ENCODE data around the gene ZSCAN2. TPM values are rescaled to one million over a fixed set of nuclear protein-coding genes. Genes with fewer than 3 reads are reported as not detected.
A peak's percentile ranks its signal among the peaks of the same experiment; 100 is the strongest.
"Not testable (repeated sequence)": the region's sequence is repeated elsewhere in the genome, so short reads cannot be mapped to it uniquely, and the experiment has no call there.

The ZSCAN2 gene
- total and polyA plus RNA-seq, 8 donors: 5.8 to 26.5 (median 22.2) TPM

DNA sequence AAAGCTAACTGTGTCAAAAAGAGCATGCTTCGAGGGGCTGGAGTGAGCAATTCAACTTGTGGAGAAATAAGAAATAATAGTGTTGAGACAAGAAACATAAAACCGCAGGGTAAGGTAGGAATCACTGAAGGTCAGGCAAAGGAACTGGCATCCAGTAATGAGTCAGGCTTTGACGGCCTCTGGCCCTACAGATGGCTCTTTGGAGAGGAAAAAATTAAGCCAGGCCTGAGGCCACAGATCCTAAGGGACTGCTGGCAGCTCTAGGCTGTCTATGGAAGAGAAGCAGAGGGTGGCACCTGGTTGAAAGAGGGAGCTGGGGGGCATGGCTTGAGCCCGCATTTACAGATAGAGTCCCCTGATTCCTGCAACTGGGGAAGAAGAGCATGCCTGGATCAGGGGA, 28.6 kb upstream of the ZSCAN2 start:
- no peak overlapping the region for H3K27ac ChIP-seq
- H3K9me3 ChIP-seq: no peaks in the 10 kb centered on the region
- H3K36me3 ChIP-seq: no peaks in the 10 kb centered on the region
- ATAC-seq: no peak
- TF ChIP-seq, protein P1, sequence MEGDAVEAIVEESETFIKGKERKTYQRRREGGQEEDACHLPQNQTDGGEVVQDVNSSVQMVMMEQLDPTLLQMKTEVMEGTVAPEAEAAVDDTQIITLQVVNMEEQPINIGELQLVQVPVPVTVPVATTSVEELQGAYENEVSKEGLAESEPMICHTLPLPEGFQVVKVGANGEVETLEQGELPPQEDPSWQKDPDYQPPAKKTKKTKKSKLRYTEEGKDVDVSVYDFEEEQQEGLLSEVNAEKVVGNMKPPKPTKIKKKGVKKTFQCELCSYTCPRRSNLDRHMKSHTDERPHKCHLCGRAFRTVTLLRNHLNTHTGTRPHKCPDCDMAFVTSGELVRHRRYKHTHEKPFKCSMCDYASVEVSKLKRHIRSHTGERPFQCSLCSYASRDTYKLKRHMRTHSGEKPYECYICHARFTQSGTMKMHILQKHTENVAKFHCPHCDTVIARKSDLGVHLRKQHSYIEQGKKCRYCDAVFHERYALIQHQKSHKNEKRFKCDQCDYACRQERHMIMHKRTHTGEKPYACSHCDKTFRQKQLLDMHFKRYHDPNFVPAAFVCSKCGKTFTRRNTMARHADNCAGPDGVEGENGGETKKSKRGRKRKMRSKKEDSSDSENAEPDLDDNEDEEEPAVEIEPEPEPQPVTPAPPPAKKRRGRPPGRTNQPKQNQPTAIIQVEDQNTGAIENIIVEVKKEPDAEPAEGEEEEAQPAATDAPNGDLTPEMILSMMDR (IDR thresholded peaks at IDR 0.05): no peak
- peaks cover 4 to 9% of the 10 kb centered on the region in 2 donors for H3K4me1 ChIP-seq
- no peak overlapping the region for H3K4me3 ChIP-seq
- no peak for DNase-seq
- no peaks in the 10 kb centered on the region for H3K27me3 ChIP-seq
- intact Hi-C loops (cut with DNase I): no loop called here

DNA sequence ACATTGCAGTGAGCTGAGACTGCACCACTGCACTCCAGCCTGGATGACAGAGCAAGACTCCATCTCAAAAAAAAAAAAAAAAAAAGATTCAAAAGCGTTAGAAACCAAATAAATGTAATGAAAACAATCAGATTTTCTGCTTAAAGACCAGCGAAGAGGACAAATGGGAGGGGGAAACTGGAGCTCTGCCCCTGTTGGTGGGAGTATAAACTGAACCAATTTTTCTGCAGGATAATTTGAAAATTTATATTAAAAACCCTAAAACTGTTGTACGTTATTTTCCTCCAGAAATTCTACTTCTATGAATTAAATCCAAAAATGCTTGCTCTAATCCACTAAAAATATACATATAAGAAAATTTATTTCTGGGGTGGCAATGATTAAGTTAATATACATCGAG, 25.3 kb upstream of the ZSCAN2 start:
- DNase-seq: no peak
- no peak for ATAC-seq
- TF ChIP-seq, protein P1 (IDR thresholded peaks at IDR 0.05): no peak
- H3K9me3 ChIP-seq: no peaks in the 10 kb centered on the region
- intact Hi-C loops (cut with DNase I): no loop called here
- no peaks in the 10 kb centered on the region for H3K27me3 ChIP-seq
- no peaks in the 10 kb centered on the region for H3K36me3 ChIP-seq
- H3K27ac ChIP-seq: no peak overlapping the region
- no peaks in the 10 kb centered on the region for H3K4me1 ChIP-seq
- no peak overlapping the region for H3K4me3 ChIP-seq

DNA sequence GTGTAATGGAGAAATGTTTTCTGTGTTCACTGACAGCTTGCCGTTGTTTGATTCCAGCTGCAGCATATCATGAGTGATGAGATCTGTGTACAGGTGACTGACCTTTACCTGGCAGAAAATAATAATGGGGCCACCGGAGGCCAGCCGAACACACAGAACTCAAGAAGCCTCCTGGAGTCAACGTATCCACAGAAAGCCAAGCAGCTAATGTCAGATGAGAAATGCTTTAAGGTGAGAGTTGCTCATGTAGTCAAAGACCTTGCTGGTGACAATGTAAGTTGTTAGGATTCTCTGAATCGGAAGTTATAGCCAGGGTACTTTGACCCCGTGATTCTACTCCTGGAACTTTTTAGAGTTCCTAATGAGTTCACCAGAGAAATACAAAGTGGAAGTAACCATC, 22.9 kb upstream of the ZSCAN2 start:
- H3K27me3 ChIP-seq; H3K27ac ChIP-seq; intact Hi-C loops (cut with DNase I); ATAC-seq; H3K36me3 ChIP-seq; DNase-seq; H3K4me3 ChIP-seq; H3K9me3 ChIP-seq; H3K4me1 ChIP-seq: not testable (repeated sequence)

DNA sequence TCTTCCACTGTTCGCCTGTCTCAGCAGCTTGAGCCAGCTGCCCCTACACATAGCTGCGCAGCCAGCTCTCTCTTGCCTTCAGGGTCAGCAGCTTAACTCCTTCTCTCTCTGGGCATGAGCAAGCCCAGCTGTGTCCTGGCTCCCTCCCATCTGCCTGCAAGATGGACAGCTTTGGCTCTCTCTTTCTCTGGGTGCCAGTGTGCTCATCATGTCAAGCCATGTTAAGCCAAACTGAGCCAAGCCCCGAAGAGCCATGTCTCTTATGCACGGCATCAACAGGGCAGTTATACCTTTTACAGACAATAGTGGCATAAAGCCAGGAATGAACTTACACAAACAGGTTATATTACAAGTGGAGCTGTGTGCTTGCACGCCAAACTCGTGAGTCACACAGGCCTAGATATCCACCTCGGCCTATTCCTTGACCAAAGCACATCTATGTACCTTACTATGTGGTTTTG, 21.5 kb upstream of the ZSCAN2 start:
- H3K4me1 ChIP-seq; H3K4me3 ChIP-seq; H3K27ac ChIP-seq; H3K27me3 ChIP-seq; intact Hi-C loops (cut with DNase I); H3K36me3 ChIP-seq; H3K9me3 ChIP-seq: not testable (repeated sequence)
- peak in 2 of 4 donors; percentile 46 to 78 for DNase-seq
- ATAC-seq: peak; percentile 85

DNA sequence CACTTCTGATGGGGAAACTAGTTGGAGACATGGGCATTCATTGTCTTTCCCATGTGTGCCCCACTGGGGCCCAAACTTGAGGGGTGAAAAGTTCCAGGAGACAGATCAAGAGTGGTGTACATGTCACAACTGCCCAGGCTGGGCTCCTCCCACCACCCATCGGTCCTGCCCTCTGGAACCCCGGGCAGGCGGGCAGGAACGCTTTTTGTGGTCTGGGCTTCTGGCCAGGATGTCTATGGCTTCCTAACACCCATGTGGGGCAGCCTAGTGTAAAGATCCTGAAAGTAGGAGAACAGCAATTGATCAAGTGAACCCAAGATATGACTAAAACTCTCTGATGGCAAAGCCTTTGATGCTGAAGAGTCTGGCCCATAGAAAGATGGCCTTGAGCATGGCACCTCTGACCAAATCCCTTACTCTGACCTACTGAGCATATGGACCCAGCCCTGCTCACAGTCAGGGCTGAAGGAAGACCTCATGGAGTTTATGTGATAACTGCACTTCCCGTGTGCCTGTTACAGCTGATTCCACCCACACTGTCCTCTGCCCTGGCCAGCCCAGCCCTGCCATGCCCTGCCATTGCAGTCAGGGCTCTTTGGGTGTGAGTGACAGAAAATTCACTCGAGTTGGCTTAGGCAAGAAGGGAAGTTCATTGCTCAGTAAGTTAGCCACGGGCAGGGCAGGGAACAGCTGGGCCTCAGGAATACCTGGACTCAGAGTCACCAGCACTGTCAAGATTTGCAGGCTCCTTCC, 19.0 kb upstream of the ZSCAN2 start:
- H3K27ac ChIP-seq; H3K4me1 ChIP-seq; H3K9me3 ChIP-seq; ATAC-seq; H3K4me3 ChIP-seq; intact Hi-C loops (cut with DNase I); H3K27me3 ChIP-seq; H3K36me3 ChIP-seq; DNase-seq: not testable (repeated sequence)

DNA sequence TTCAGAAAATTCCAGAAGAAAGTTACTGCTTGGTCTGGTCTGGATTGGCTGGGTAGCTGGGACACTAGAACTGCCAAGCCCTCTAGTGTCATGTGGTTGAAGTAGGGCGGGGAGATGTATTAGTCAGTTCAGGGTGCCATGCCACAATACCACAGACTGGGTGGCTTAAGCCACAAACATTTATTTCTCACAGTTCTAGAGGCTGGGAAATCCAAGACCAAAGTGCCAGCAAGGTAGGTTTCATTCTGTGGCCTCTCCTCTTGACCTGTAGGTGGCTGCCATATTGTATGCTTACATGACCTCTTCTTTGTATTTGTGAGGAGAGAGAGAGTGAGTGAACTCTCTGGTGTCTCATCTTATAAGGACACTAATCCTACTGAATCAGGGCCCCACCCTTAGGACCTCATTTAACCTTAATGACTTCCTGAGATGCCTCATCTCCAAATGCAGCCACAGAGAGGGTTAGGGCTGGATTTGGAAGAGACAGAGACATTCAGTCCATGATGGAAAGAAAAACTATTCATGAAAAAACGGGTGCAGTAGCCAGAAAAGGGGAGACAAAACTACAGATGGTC, 18.1 kb upstream of the ZSCAN2 start:
- Histone ChIP-seq H3K36me3 (no peaks in the 10 kb centered on the region), H3K27me3 (no peaks in the 10 kb centered on the region), H3K4me3 (no peak overlapping the region), H3K9me3 (no peaks in the 10 kb centered on the region), H3K4me1 (no peaks in the 10 kb centered on the region), H3K27ac (no peak overlapping the region)
- no peak for ATAC-seq
- DNase-seq: no peak
- intact Hi-C loops (cut with DNase I): no loop called here
- TF ChIP-seq, protein P1 (IDR thresholded peaks at IDR 0.05): no peak

DNA sequence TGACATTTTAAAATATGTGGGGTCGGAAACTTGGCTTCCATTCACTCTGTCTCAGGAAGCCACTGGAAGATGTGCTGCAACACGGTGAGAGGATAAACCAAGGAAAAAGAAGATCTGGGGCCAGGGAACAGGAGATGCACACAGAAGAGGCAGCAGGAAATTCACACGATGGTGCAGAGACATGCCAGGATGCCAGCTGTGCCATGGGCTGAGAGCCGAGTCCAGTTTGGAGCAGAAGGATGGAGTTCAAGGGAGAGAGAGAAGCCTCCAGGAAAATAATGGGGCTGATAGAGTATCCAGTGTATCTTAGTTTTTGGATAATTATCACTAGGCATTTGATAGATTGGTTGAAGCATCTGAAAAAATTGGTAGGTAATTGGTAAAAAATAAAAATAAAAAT, 16.9 kb upstream of the ZSCAN2 start:
- H3K9me3 ChIP-seq; ATAC-seq; H3K4me1 ChIP-seq; H3K4me3 ChIP-seq; H3K27ac ChIP-seq; intact Hi-C loops (cut with DNase I); DNase-seq; H3K27me3 ChIP-seq; H3K36me3 ChIP-seq: not testable (repeated sequence)

All from left lung (tissue), 10 donors.